Measurements from ENCODE around the gene RGS14.

- TF ChIP-seq CTCF (IDR thresholded peaks at IDR 0.05 in 2 of 3, conservative IDR thresholded peaks at IDR 0.05 in 1 of 3; ENCODE audit: borderline replicate concordance in 1 of 3, insufficient read depth in 1 of 3, low read depth in 2 of 3, low read length in 2 of 3) (no peak), RAD21 (IDR thresholded peaks at IDR 0.05; ENCODE audit: low read depth) (no peak), SIN3A (IDR thresholded peaks at IDR 0.05; ENCODE audit: low read depth) (no peak), JUND (IDR thresholded peaks at IDR 0.05) (no peak), ELF1 (IDR thresholded peaks at IDR 0.05; ENCODE audit: borderline replicate concordance, low read depth) (no peak), TCF7L2 (IDR thresholded peaks at IDR 0.05; ENCODE audit: borderline replicate concordance, extremely low read depth, insufficient read depth, insufficient read length) (no peak)
Measured at GRCh38 chr5:177396807-177397206, 39.1 kb downstream of the RGS14 start.

All from HCT116 (cell line).